22Rv1 (cell line): ENCODE measurements around the gene SMIM15.

Source experiments
- H3K27ac ChIP-seq: fragments of 450-650 bp; 2 replicates; pipeline ENCODE4 v1.5.1; 2017
- ZFX ChIP-seq: fragments of 450-650 bp; IDR thresholded peaks from 2 replicates; pipeline ENCODE4 v1.6.1; 2017; ENCODE audit warnings: antibody characterized with exemption, borderline replicate concordance
- TF ChIP-seq, protein P1 (sequence below): fragments of 450-650 bp; IDR thresholded peaks from 2 replicates; pipeline ENCODE4 v1.5.1; 2017; ENCODE audit warnings: mild to moderate bottlenecking

SMIM15 gene

DNA sequence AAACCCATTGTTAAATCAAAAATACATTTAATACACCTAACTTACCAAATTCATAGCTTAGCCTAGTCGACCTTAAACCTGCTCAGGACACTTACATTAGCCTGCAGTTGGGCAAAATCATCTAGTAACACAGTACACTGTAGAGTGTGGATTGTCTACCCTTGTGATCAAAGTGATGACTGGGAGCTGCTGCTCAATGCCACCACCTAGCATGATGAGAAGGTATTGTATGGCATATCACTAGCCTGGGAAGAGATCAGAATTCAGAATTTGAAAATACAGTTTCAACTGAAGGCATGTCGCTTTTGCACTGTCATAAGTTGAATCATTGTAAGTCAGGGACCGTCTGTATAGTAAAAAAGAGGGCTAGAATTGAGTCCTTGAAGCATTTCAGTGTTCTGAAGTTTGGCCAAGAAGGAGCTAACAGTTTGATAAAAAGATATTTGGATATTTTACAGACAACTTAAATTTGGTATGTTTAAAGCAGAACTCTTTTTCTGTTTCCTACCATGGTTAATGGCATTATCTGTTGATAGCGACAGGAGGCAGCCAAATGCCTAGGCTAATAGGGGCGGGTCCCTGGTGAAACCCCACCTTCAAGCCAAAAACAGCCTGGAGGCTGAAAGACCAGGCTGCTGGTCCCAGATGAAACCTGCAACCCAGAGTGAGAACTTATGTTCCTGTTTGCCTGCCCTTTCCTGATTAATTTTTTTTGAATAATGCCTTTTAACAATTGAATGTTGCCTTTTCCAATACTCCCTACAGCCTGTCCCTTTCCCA is 23.0 kb downstream of the SMIM15 start:
- H3K27ac ChIP-seq = no peak overlapping the region
- TF ChIP-seq, protein P1, sequence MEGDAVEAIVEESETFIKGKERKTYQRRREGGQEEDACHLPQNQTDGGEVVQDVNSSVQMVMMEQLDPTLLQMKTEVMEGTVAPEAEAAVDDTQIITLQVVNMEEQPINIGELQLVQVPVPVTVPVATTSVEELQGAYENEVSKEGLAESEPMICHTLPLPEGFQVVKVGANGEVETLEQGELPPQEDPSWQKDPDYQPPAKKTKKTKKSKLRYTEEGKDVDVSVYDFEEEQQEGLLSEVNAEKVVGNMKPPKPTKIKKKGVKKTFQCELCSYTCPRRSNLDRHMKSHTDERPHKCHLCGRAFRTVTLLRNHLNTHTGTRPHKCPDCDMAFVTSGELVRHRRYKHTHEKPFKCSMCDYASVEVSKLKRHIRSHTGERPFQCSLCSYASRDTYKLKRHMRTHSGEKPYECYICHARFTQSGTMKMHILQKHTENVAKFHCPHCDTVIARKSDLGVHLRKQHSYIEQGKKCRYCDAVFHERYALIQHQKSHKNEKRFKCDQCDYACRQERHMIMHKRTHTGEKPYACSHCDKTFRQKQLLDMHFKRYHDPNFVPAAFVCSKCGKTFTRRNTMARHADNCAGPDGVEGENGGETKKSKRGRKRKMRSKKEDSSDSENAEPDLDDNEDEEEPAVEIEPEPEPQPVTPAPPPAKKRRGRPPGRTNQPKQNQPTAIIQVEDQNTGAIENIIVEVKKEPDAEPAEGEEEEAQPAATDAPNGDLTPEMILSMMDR = peak; percentile 56
- no peak for TF ChIP-seq ZFX

DNA sequence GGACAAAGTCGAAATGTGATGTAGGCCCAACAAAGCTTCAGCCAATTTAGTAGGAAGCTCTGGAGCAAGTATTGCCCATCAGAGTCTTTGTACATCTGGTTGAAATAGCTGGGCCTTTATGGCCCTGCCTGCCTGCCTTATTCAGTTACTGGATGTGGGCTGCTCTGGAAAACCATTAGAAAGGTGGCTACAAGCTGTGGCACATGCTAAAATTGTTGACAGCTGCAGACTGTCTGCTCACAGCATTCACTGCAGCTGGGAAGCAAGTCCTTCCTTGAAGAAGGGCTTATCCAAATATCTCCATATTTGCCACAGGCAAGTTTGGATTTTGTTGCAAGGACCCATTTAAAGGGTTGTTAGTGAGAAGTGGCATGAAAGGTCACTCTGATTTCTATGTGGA is 24.4 kb downstream of the SMIM15 start:
- no peak overlapping the region for H3K27ac ChIP-seq
- TF ChIP-seq ZFX = no peak
- TF ChIP-seq, protein P1 = no peak

DNA sequence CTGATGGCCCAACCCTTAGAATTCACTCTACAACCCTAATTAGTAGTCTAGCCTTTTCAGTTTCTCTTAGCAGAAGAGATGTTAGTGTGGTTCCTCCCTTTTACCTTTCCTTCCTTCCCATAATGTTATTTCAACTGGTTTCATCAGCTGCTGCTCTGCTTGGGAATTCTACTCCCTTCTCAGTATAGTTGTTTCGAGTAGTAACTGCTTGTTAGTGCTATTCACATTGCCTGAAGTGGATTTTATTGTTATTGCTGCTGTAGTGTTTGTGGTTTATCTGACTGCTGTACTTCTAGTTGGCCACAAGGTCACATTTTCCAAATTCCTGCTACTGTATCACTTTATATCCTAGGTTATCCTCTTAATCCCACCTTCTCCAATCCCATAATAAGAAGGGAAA is 29.7 kb downstream of the SMIM15 start:
- TF ChIP-seq ZFX = no peak
- TF ChIP-seq, protein P1 = no peak
- H3K27ac ChIP-seq = no peak overlapping the region

DNA sequence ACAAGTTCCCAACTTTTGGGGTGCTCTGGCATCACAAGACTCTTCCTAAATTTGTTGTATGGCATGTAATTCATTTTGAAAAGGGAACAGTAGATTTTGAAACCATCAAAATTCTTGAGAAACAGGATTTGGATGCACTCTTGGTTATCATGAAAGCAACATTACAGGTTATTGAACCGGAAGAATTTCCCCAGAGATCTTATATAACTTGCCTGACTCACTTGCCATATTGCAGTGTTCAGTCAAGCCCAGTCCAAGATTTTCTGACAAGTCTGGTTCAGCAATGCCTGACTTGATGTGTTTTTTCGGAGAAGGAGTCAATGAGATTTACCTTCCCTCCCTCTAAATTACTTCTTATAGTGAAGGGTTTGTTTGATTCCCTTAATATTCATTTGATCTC is 32.0 kb downstream of the SMIM15 start:
- H3K27ac ChIP-seq = no peak overlapping the region
- no peak for TF ChIP-seq ZFX
- TF ChIP-seq, protein P1 = no peak

DNA sequence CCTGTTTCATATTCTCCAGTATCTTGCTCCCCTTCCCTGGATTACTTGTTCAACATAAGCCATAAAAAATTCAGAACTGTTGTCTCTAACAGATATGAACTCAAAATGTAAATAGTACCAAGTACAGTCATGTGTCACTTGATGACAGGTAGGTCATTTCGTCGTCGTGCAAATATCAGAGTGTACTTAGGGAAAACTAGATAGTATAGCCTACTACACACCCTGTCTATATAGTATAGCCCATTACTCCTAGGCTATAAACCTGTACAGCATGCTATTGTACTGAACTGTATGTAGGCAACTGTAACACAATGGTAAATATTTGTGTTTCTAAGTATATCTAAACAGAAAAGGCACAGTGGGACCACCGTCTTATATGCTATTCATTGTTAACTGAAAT is 39.1 kb downstream of the SMIM15 start:
- H3K27ac ChIP-seq = peak overlapping the region; percentile 3; the same call in 1 of the 2 replicates
- TF ChIP-seq ZFX = no peak
- TF ChIP-seq, protein P1 = no peak

DNA sequence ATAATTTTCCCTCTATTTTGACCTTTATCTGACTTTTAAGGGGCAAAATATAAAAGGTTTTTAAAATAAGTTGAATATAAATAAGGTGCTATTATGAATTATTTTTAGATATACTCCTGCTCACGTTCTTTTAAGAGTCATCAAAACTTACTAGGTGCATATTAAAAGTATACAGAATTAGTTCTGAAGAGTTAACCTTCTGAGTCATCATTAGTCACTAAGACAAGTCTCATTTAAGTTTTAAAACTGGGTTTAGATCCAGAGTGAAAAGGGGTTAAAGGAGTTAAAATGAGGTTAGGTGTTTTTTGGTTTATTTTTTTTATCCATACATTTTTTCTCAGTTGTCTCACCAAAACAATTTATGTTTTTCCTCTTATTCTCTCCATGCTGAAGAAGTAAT is 41.7 kb downstream of the SMIM15 start:
- H3K27ac ChIP-seq = no peak overlapping the region
- TF ChIP-seq, protein P1 = no peak
- TF ChIP-seq ZFX = no peak

DNA sequence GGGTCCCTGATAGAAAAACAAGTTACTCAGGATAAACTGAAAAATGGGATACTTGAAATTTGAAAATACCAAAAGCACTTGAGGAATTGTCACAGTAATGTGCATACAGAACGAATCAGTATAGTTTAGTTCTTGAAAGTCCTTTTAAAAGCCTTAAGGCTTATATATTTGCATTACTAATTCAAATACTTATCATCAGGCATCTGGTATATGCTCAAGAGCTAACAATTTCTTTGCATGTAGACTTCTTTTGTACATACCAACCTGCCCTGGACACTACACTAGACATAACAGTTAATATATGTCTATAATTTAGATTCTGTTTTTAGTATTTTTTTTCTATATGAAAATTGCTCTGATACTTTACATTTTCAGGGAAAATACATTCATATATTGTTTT is 43.2 kb downstream of the SMIM15 start:
- TF ChIP-seq, protein P1 = no peak
- TF ChIP-seq ZFX = no peak
- no peak overlapping the region for H3K27ac ChIP-seq
